NCI-H446 treated with DMSO at 0.1 percent for 48 hours (cell line): Measurements from ENCODE around the gene ZNF579.

Source experiments
- DNase-seq: peaks from one replicate; lab custom pipeline; 2025; lab: John Stamatoyannopoulos, UW

Gene ZNF579

DNA sequence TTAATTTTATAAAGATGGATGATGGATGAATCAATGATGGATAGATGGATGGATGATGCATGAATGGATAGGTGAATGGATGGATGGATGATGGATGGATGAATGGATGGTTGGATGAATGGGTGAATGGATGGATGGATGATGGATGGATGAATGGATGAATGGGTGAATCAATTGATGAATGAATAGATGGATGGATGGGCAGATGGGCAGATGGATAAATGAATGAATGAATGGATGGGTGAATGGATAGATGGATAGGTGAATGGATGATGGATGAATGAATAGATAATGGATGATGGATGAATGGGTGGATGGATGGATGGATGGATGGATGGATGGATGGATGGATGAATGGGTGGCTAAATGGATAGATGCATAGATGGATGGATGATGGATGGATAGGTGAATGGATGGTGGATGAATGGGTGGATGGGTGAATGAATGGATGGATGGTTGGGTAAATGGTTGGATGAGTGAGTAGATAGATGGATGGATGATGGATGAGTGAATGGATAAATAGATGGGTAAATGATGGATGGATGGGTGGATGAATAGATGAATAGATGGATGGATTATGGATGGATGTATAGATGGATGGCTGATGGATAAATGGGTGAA, 12.8 kb downstream of the ZNF579 start:
- DNase-seq: no peak

DNA sequence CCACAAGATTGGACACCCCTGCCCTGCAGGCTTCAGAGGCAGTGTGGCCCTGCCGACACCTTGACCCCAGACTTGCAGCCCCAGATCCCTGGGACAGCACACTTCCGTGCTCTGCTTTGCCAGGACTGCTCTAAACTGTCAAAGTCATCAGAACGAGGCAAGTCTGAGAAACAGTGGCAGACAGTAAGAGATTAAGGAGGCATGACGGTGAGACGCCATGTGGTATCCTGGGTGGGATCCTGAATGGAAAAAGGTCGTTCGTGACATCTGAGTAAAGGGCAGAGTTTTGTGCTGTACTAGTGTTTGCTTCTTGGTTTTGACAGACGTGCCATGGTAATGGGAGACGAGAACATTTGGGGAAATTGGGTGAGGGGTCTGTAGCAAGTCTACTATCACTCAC, 13.8 kb downstream of the ZNF579 start:
- DNase-seq: no peak

DNA sequence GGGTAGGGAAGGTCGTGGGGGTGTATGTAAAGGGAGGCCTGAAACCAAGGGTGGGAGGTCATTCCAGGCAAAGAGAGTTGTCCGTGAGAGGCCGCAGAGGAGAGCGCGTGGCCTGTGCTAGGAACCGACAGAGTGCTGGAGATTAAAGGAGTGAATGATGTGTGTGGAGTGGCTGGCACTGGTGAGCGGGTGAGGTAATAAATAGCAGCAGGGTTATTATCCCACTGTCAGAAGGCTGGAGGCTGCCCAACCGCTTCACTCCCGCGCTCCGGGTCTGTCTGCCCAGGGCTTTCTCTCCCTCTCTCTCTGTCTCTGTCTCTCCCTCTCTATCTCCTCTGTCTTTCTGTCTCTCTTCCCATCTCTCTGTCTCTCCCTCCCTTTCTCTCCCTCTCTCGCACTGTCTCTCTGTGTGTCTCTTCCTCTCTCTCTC, 17.4 kb downstream of the ZNF579 start:
- peak; percentile 59 for DNase-seq

DNA sequence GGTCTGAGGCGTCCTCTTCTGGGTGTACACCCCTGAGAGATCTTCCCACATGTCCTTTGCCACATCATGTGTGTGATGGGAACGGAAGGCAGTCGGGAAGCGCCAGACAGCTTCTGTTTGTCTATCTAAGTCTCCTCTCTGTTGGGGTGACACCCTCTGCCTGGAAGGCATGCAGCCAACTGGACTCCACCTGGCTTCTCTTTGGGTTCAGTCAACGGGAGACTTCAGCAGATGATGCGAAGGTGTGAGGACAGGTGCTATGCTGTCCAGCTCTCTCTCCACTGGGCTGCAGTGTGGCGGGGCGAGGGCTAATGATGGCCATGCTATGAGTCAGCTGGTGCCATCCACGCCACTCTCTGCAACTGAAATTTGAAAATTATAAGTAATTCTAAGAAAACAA, 21.0 kb downstream of the ZNF579 start:
- DNase-seq: no peak

DNA sequence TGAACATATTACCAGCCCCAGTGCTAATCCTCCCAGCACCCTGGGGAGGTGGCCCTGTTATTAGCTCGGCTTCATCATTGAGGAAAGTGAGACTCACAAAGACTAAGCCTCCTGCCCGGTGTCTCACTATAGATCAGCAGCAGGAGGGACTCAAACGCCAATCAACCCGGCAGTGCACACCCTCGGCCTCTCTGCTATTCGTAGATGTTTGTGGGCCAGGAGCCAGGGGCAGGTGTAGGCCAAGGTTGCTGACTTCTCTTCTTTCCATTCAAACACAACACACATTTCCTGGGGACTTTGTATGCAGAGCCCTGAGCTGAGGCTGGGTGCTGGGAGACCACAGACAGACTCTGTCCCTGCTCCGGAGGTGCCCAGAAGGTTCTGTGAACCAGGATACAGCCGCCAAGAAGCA, 25.9 kb downstream of the ZNF579 start:
- no peak for DNase-seq

DNA sequence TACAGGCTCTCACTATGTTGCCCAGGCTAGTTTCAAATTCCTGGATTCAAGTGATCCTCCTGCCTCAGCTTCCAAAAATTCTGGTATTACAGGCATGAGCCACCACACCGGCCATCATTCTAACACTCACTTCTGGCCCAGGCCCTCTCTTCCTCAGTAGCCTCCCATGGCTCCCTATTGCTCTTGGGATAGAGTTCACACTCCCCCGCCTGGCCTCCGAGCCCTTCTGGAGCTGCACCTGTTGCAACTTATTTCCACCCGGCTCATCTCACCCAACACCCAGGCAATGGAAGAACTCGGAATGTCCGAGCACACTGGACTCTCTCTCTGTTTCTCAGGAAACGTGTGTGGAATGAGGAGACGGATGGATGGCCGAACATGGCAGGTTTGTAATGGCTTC, 26.3 kb downstream of the ZNF579 start:
- no peak for DNase-seq

DNA sequence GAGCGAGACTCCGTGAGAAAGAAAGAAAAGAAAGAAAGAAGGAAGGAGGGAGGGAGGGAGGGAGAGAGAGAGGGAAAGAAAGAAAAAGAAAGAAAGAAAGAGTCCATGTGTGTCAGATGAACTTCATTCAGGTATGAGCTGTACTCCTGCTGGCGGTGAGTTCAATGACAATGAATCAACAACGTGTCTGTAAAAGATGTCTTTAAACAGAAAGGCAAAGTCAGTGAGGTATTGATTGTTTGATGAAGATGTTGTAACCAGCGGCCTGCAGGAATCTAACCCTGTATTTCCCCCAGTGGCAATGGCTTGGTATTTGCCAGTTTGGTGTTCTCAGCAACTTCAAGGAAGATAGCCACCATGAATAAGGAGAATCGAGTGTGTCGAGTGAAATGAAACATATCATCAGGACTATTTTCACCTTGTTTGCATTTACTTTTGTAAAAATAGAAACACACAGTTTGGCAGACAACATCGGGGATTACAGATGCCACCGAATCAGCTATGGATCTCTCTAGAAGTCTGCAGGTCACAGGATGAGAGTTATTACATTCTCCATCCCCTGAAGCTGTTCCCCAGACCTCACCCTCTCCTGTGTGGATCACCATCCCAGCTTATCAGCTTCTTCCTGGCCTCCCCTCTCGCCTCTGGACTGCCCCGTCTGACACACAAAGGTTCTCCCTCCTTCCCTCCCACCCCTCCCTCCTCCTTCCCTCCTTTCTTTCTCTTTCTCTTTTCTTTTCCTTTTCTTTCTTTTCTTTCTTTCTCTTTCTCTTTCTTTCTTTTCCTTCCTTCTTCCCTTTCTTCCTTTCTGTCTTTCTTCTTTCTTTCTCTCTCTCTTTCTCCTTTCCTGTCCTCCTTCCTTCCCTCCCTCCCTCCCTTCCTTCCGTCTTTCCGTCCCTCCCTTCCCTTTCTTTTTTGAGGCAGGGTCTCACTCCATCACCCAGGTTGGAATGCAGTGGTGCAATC, 27.1 kb downstream of the ZNF579 start:
- DNase-seq: no peak

DNA sequence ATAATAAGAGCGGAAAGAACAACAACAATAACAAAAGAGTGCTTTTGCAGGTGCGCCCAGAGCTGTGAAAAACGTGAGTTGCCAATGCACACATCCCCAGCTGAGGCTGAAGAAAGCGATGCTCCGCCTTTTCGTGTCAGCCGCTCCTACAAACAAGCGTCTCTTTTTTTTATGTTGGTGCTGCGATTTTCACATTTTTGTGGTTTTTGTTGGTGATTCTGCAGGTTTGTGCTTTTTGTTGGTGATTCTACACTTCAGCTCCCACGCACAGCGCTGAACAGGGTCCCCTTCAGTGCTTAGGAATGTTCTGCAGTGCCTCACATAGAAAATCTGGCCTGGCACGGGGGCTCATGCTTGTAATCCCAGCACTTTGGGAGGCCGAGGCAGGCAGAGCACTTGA, 28.0 kb downstream of the ZNF579 start:
- DNase-seq: no peak

DNA sequence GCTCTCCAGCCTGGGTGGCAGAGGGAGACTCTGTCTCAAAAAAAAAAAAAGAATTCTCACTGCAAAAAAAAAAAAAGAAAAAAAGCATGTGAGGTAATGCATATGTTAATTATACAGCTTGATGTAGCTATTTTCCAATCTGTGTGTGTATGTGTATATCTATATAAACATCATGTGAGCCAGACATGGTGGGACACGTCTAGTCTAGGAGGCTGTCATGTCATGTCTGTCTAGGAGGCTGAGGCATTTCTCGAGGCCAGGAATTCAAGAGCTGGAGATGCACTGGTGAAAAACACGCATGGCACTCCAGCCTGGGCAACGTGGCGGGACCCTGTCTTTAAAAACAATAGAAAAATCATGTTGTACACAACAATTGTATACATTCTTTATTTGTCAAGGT, 28.4 kb downstream of the ZNF579 start:
- no peak for DNase-seq

DNA sequence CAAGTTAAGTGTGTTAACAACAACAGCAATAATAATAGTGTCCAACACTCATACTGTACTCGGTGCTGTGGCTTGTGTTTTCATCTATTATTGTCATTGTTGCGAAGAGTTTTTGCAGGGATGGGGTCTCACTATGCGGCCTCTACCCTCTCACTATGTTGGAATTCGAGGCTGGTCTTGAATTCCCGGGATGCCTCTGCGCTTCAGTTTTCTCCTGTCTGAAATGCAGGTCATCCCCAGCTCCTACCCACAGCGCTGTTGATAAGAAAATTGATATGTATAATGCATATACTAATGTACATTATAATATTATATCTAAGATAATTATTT, 30.4 kb downstream of the ZNF579 start:
- DNase-seq: no peak

DNA sequence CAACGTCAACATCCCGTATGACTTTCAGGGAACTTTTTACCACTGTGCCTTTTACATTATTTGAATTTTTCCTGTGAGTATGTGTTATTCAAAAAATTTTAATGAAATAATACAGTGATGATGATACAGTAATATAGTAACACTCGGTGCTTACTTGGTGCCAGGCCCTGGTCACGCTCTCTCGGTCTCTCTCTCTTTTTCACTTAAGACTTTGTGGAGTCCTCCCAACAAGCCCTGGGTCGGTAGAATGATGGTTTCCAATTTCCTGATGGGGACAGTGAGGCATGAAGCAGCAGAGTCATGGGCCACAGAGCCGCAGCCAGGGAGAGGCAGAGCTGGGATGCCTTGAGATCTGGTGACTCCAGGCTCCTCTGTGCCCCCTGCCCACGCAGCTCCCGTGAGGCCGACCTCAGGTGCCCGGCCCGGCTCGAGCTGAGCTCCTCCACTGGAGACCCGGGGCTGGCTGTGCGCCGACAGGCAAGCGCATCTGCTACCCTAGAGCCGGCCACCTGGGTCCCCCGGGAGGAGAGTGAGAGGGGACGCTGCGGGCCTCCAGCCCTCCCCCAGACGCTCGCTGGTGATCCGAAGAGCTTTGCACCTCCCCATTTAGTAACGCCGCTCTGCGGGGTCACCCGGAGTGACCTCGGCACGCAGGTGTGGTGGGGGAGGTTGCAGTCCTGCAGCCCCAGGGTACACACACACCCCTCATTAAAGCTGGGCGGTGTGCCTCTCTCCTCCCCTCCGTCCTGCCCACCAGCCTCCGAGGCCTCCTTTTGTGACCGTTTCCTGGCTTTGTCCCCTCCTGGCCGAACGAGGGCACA, 30.9 kb downstream of the ZNF579 start:
- no peak for DNase-seq

DNA sequence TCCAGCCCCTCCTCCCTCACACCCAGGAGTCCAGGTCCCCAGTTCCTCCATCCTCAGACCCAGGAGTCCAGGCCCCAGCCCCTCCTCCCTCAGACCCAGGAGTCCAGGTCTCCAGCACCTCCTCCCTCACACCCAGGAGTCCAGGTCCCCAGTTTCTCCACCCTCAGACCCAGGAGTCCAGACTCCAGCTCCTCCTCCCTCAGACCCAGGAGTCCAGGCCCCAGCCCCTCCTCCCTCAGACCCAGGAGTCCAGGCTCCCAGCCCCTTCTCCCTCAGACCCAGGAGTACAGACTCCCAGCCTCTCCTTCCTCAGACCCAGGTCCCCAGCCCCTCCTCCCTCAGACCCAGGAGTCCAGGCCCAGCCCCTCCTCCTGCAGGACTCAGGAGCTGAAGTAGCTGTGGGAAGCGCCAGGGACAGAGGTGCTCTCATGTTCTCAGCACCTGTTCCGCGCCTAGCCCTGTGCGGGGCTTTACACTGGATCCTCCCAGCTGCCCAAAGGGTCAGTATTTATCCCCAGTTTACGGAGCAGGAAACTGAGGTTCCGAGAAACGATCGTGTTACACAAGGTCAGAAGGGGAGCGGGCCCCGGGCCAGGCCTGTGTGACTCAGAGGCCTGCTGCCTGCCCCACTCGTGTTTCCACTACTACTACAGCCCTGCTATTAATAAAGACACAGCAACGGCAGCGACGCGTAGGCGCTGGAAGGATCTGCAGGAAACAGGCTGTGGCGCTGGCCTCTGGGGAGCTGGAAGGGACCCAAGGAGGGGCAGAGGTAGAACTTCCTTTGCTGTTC, 33.6 kb downstream of the ZNF579 start:
- no peak for DNase-seq

DNA sequence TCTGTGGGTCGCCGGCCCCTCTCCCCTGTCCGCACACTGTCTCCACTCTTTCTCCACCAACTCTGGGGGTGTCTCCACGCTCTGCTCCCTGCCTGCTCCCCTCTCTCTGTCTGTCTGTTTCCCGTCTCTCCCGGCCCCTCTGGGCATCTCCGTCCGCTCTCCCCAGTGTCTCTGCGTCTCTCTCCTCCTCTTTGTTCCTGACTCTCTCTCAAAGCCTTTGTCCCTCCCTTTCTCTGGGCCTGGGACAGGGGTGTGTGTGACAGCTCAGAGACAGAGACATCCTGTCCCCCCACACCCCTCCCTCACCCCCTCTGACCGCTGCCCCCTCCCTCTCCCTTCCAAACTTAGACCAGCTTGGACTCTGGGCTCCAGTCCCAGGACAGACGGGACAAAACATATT, 34.6 kb downstream of the ZNF579 start:
- DNase-seq: no peak

DNA sequence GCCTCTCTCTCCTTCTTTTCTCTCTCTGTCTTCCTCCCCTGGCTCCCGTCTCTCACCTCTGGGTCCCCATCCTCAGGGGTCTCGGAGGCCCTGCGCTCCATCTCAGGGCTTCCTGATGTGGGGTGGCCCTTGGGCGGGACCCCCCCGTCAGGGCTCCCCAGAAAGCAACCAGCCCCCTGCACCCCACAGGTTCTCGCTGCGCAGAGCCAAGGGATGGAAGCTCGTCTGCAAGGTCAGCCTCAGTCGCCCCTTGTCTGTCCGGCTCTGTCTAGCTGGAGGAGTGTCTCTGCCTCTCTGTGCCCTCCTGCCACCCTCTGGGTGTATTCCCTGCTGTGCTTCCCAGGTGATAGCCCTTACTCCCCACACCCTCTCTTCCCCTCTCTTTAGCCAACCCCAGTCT, 35.2 kb downstream of the ZNF579 start, which contains the start of gene SBK3:
TSS of gene SBK3 (minus strand) at position 101 of the 400 bp plus-strand sequence. CDS start at position 101, 0 bp downstream.
- no peak for DNase-seq

DNA sequence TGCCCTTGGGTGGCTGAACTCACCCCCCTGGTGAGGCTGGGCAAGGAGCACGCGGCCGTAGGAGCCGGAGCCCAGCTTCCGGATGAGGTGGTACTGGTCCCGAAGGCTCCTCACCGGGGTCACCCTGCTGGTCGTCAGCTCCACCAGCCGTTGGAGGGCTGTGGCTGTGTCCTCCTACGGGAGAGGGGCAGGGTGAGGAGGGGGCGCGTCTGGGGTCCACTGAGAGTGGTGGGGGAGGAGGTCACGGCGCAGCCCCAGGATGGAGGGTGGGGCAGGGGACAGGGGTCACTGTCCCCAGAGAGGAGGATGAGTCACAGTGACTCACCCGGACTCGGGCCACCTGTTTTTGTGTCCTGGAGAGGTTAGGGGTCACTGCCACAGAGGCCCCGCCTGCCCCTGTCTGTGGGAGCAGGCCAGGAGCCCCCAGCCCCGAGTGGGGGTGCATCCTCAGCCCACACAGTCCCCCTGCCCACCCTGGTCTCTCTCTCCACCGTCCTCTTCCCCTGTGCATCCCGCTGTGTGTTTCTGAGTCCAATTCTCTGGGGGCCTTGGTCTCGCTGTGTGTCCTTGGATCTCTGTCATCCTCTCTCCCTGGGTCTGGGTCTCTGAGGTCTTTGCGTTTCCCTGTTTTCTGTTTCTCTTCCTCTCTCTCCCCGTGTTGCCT, 35.7 kb downstream of the ZNF579 start:
- no peak for DNase-seq

DNA sequence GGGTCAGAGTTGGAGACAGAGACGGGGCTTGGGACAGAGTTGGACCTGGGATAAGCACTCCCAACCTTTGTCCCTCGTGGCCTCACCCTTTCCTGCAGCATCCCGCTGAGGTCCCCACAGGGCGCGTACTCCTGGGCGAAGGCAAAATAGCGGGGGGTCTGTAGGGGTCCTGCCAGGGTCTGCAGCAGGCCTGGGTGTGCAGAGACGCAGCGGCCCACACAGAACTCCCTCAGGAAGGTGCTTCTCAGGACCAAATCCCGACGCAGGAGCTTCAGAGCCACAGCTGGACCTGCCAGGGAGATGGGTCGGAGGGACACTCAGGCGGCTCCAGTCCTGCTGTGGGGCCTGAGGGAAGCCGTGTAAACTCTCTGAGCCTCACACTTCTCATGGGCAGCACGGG, 36.6 kb downstream of the ZNF579 start:
- DNase-seq: no peak

DNA sequence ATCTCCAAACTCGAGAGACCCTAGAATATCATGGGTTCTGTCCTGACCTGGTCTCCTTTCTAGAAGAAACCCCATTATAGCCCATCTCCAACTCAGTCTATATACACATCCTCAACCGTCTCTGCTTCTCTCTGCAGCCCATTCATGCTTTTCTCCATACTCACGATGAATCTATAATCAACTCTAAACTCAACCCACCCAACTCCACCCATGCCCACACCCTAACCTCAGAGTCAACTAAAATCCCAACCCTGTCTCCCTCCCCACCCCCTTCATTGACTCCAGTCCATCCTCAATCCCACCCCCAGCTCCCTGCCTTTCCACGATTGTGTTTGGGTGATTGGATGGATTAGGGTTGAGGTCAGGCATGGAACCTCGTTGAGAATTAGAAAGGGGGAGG, 37.1 kb downstream of the ZNF579 start:
- no peak for DNase-seq

DNA sequence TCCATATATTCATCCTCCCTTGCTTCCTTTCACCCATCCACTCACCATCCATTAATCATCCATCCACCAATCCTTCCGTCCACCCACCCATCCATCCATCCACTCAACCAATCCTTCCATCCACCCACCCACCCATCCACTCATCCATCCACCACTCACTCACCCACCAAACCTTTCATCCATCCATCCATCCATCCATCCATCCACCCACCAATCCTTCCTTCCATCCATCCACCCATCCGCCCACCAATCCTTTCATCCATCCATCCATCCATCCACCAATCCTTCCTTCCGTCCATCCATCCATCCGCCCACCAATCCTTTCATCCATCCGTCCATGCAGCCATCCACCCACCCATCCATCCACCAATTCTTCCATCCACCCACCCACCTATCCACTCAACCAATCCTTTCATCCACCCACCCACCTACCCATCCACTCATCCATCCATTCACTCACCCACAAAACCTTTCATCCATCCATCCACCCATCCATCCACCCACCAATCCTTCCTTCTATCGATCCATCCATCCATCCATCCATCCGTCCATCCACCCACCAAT, 38.3 kb downstream of the ZNF579 start:
- no peak for DNase-seq

DNA sequence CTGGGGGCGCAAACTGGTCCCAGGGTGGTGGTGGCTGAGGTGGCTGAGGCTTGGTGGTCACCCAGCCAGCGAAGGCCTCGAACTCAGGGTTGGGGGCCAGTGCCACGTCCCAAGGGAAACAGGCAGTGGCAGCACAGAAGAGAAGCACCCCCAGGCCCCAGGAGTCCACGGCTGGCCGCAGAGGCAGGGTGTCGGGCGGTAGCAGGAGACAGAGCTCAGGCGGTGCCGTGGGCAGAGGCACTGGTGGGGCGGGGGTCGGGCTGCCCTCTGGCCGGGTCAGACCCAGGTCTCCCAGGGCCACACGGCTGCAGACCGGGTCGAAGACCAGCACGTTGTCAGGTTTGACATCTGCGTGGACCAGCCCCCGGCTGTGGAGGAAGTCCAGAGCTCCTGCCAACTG, 39.6 kb downstream of the ZNF579 start:
- DNase-seq: no peak

DNA sequence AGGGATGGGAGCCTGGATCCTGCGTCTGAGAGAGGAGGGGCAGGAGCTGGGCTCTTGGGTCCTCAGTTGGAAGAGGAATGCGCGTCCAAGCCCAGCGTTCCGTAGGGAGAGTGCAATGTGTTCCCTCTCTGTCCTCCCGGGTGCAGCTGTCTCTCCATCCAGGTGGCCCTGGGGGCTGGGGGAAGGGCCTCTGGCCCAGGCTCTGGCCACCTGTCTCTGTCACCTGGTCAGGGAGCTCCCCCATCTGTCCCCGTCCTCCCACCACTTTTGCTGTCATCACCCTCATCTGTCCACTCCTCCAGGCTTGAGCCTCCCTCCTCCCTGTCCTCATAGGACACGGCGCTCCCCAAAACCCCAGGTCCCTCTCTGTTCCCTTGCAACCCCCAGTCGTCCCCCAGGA, 40.0 kb downstream of the ZNF579 start:
- no peak for DNase-seq
